IgD-negative memory B cell (primary cell): ENCODE measurements around the gene STAT4. TPM values are rescaled to one million over a fixed set of nuclear protein-coding genes. Genes with fewer than 3 reads are reported as not detected.

ENCODE experiments used
- H3K27ac Mint-ChIP-seq, 3 donors: one replicate each; pipeline ENCODE4 v1.8.0; 2020 to 2022; ENCODE audit warnings: mild to moderate bottlenecking in 3 of 3, mixed read lengths in 3 of 3, moderate library complexity in 1 of 3
- H3K27me3 Mint-ChIP-seq: one replicate; pipeline ENCODE4 v1.8.0; 2021; ENCODE audit warnings: mixed read lengths
- H3K36me3 Mint-ChIP-seq: one replicate; pipeline ENCODE4 v1.8.0; 2020; ENCODE audit warnings: mild to moderate bottlenecking, mixed read lengths
- H3K4me1 Mint-ChIP-seq, 3 donors: one replicate each; pipeline ENCODE4 v1.8.0; 2020 to 2022; ENCODE audit warnings: mixed read lengths in 3 of 3, mild to moderate bottlenecking in 1 of 3
- H3K4me3 Mint-ChIP-seq, 4 donors: one replicate each; pipeline ENCODE4 v1.8.0; 2020 to 2022; ENCODE audit warnings: mild to moderate bottlenecking in 4 of 4, mixed read lengths in 4 of 4, moderate library complexity in 3 of 4
- H3K9me3 Mint-ChIP-seq, 3 donors: one replicate each; pipeline ENCODE4 v1.8.0; 2020 to 2021; ENCODE audit warnings: mixed read lengths in 3 of 3, mild to moderate bottlenecking in 1 of 3
- polyA plus RNA-seq: library from polyadenylated mRNA; unstranded; fragments of 300-500 nt; fragmentation: Illumina TruSeq; gene quantifications from one replicate; pipeline ENCODE4 v1.2.3, GENCODE V29; 2021

The STAT4 gene
- polyA plus RNA-seq, 1 donor from 2014 or later, result 1.9 TPM

- H3K27ac Mint-ChIP-seq, result no peak overlapping the region
- peaks cover 0 to 8% (median 6%) of the 10 kb centered on the region in 3 donors for H3K4me1 Mint-ChIP-seq
- no peaks in the 10 kb centered on the region for H3K9me3 Mint-ChIP-seq
- H3K27me3 Mint-ChIP-seq, result peaks cover 13% of the 10 kb centered on the region
- no peak overlapping the region for H3K4me3 Mint-ChIP-seq
- no peaks in the 10 kb centered on the region for H3K36me3 Mint-ChIP-seq
Measured at GRCh38 chr2:191166756-191167445, 16.1 kb upstream of the STAT4 start.

- Mint-ChIP-seq H3K27me3 (peaks cover 13% of the 10 kb centered on the region), H3K4me1 (peaks cover 0 to 8% (median 6%) of the 10 kb centered on the region in 3 donors), H3K9me3 (no peaks in the 10 kb centered on the region), H3K27ac (no peak overlapping the region), H3K4me3 (no peak overlapping the region), H3K36me3 (no peaks in the 10 kb centered on the region)
Measured at GRCh38 chr2:191166111-191166755, 15.4 kb upstream of the STAT4 start.

- H3K4me3 Mint-ChIP-seq, result no peak overlapping the region
- no peak overlapping the region for H3K27ac Mint-ChIP-seq
- H3K36me3 Mint-ChIP-seq, result no peaks in the 10 kb centered on the region
- H3K27me3 Mint-ChIP-seq, result peaks cover 14% of the 10 kb centered on the region
- H3K9me3 Mint-ChIP-seq, result no peaks in the 10 kb centered on the region
- H3K4me1 Mint-ChIP-seq, result peaks cover 0 to 6% (median 4%) of the 10 kb centered on the region in 3 donors
Measured at GRCh38 chr2:191165176-191165643, 14.4 kb upstream of the STAT4 start.

- Mint-ChIP-seq H3K27ac (no peak overlapping the region), H3K4me1 (no peaks in the 10 kb centered on the region), H3K27me3 (peaks cover 9% of the 10 kb centered on the region), H3K9me3 (no peaks in the 10 kb centered on the region), H3K4me3 (no peak overlapping the region), H3K36me3 (no peaks in the 10 kb centered on the region)
Measured at GRCh38 chr2:191158747-191159146, 8.0 kb upstream of the STAT4 start.

- Mint-ChIP-seq H3K36me3 (no peaks in the 10 kb centered on the region), H3K9me3 (no peaks in the 10 kb centered on the region), H3K4me1 (no peaks in the 10 kb centered on the region), H3K4me3 (no peak overlapping the region), H3K27ac (no peak overlapping the region), H3K27me3 (peaks cover 9% of the 10 kb centered on the region)
Measured at GRCh38 chr2:191158193-191158592, 7.4 kb upstream of the STAT4 start.

- H3K4me1 Mint-ChIP-seq, result peaks cover 0 to 4% (median 2%) of the 10 kb centered on the region in 3 donors
- H3K4me3 Mint-ChIP-seq, result no peak overlapping the region
- no peak overlapping the region for H3K27ac Mint-ChIP-seq
- H3K36me3 Mint-ChIP-seq, result no peaks in the 10 kb centered on the region
- no peaks in the 10 kb centered on the region for H3K9me3 Mint-ChIP-seq
- H3K27me3 Mint-ChIP-seq, result peaks cover 9% of the 10 kb centered on the region
Measured at GRCh38 chr2:191155608-191156071, 4.8 kb upstream of the STAT4 start.

GRCh38 chr2:191153716-191154115 is 2.9 kb upstream of the STAT4 start:
- peaks cover 0 to 4% (median 3%) of the 10 kb centered on the region in 3 donors for H3K4me1 Mint-ChIP-seq

GRCh38 chr2:191152482-191153240 is 1.9 kb upstream of the STAT4 start:
- Mint-ChIP-seq H3K27me3 (peaks cover 4% of the 10 kb centered on the region), H3K4me1 (peaks cover 0 to 4% (median 3%) of the 10 kb centered on the region in 3 donors), H3K4me3 (peak overlapping the region in 1 of 4 donors; percentile 36), H3K27ac (peak overlapping the region in 2 of 3 donors; percentile 63 to 64), H3K36me3 (no peaks in the 10 kb centered on the region), H3K9me3 (no peaks in the 10 kb centered on the region)

More at GRCh38 chr2:191153716-191154115, 2.9 kb upstream of the STAT4 start:
- Mint-ChIP-seq H3K27ac (no peak overlapping the region), H3K4me3 (no peak overlapping the region), H3K36me3 (no peaks in the 10 kb centered on the region), H3K27me3 (peaks cover 5% of the 10 kb centered on the region), H3K9me3 (no peaks in the 10 kb centered on the region)

GRCh38 chr2:191151331-191151730 is 537 bp upstream of the STAT4 start:
- Mint-ChIP-seq H3K9me3 (no peaks in the 10 kb centered on the region), H3K4me3 (peak overlapping the region; percentile 89 to 95 (median 94)), H3K4me1 (peaks cover 0 to 6% (median 3%) of the 10 kb centered on the region in 3 donors), H3K36me3 (no peaks in the 10 kb centered on the region), H3K27ac (peak overlapping the region; percentile 75 to 95 (median 84)), H3K27me3 (peaks cover 4% of the 10 kb centered on the region)

GRCh38 chr2:191150230-191150599 is 579 bp downstream of the STAT4 start:
- peaks cover 4% of the 10 kb centered on the region for H3K27me3 Mint-ChIP-seq
- H3K27ac Mint-ChIP-seq, result peak overlapping the region; percentile 84 to 95 (median 90)
- H3K4me1 Mint-ChIP-seq, result peaks cover 0 to 6% (median 3%) of the 10 kb centered on the region in 3 donors
- no peaks in the 10 kb centered on the region for H3K9me3 Mint-ChIP-seq
- peak overlapping the region; percentile 89 to 95 (median 94) for H3K4me3 Mint-ChIP-seq
- H3K36me3 Mint-ChIP-seq, result no peaks in the 10 kb centered on the region

GRCh38 chr2:191149391-191149790 is 1.4 kb downstream of the STAT4 start:
- Mint-ChIP-seq H3K9me3 (no peaks in the 10 kb centered on the region), H3K27me3 (peaks cover 4% of the 10 kb centered on the region), H3K4me1 (peaks cover 0 to 6% (median 3%) of the 10 kb centered on the region in 3 donors), H3K4me3 (peak overlapping the region; percentile 51 to 95 (median 78)), H3K36me3 (no peaks in the 10 kb centered on the region), H3K27ac (peak overlapping the region in 1 of 3 donors; percentile 40)

GRCh38 chr2:191148791-191149190 is 2.0 kb downstream of the STAT4 start:
- no peaks in the 10 kb centered on the region for H3K36me3 Mint-ChIP-seq
- peaks cover 4% of the 10 kb centered on the region for H3K27me3 Mint-ChIP-seq
- peak overlapping the region; percentile 3 to 95 (median 72) for H3K4me3 Mint-ChIP-seq
- no peaks in the 10 kb centered on the region for H3K9me3 Mint-ChIP-seq
- peak overlapping the region in 2 of 3 donors; percentile 40 to 43 for H3K27ac Mint-ChIP-seq
- H3K4me1 Mint-ChIP-seq, result peaks cover 0 to 6% (median 3%) of the 10 kb centered on the region in 3 donors

GRCh38 chr2:191148281-191148680 is 2.5 kb downstream of the STAT4 start:
- Mint-ChIP-seq H3K9me3 (no peaks in the 10 kb centered on the region), H3K4me1 (peaks cover 0 to 6% (median 3%) of the 10 kb centered on the region in 3 donors), H3K4me3 (peak overlapping the region in 1 of 4 donors; percentile 24), H3K27me3 (peaks cover 4% of the 10 kb centered on the region), H3K27ac (peak overlapping the region in 2 of 3 donors; percentile 76), H3K36me3 (no peaks in the 10 kb centered on the region)

GRCh38 chr2:191145769-191146471 is 4.9 kb downstream of the STAT4 start:
- no peak overlapping the region for H3K27ac Mint-ChIP-seq

More at GRCh38 chr2:191145769-191146471, 4.9 kb downstream of the STAT4 start:
- Mint-ChIP-seq H3K27me3 (peaks cover 4% of the 10 kb centered on the region), H3K4me3 (no peak overlapping the region), H3K9me3 (no peaks in the 10 kb centered on the region), H3K4me1 (peaks cover 0 to 1% (median 1%) of the 10 kb centered on the region in 3 donors), H3K36me3 (no peaks in the 10 kb centered on the region)
